A549 (cell line): ENCODE measurements around the gene TMC6.

ENCODE experiments used
- CHD4 ChIP-seq: fragments of 200-600 bp; sonication (generic); IDR thresholded peaks from 2 replicates; pipeline ENCODE4 v1.6.1; 2016; ENCODE audit warnings: antibody characterized with exemption, mild to moderate bottlenecking, borderline replicate concordance
- EHMT2 ChIP-seq: fragments of 200-600 bp; sonication (generic); IDR thresholded peaks from 2 replicates; pipeline ENCODE4 v1.6.1; 2016; ENCODE audit warnings: antibody characterized with exemption, low read depth, mild to moderate bottlenecking, moderate library complexity
- EP300 ChIP-seq, 2 experiments: fragments of >200 bp; sonication (Bioruptor Twin); formaldehyde crosslinking; IDR thresholded peaks; 2 replicates in 1 of 2; 3 replicates in 1 of 2; pipeline ENCODE4 v1.6.1; 2016 to 2017
- RAD21 ChIP-seq, 2 experiments: fragments of >200 bp in 1 of 2; sonication (Bioruptor Twin) in 1 of 2; formaldehyde crosslinking in 1 of 2; IDR thresholded peaks in 1 of 2; conservative IDR thresholded peaks in 1 of 2; 2 replicates in 1 of 2; 3 replicates in 1 of 2; pipeline ENCODE4 v1.6.1; 2012 to 2018; ENCODE audit warnings: inconsistent platforms in 1 of 2
- RFX5 ChIP-seq: fragments of 450-650 bp; IDR thresholded peaks from 2 replicates; pipeline ENCODE4 v1.7.1; 2014; ENCODE audit warnings: antibody characterized with exemption, mild to moderate bottlenecking, moderate library complexity
- ZC3H11A ChIP-seq: fragments of 450-650 bp; IDR thresholded peaks from 2 replicates; pipeline ENCODE4 v1.6.1; 2014; ENCODE audit warnings: antibody characterized with exemption, mild to moderate bottlenecking
- TF ChIP-seq, protein P1 (sequence below): fragments of >200 bp; sonication (Bioruptor Twin); formaldehyde crosslinking; IDR thresholded peaks from 3 replicates; pipeline ENCODE4 v1.5.1; 2016
- TF ChIP-seq, protein P2 (sequence below): fragments of 450-650 bp; IDR thresholded peaks from 2 replicates; pipeline ENCODE4 v1.6.1; 2014; ENCODE audit warnings: antibody characterized with exemption
- TF ChIP-seq, protein P3 (sequence below): IDR thresholded peaks from 2 replicates; pipeline ENCODE4 v1.6.1; 2012

DNA sequence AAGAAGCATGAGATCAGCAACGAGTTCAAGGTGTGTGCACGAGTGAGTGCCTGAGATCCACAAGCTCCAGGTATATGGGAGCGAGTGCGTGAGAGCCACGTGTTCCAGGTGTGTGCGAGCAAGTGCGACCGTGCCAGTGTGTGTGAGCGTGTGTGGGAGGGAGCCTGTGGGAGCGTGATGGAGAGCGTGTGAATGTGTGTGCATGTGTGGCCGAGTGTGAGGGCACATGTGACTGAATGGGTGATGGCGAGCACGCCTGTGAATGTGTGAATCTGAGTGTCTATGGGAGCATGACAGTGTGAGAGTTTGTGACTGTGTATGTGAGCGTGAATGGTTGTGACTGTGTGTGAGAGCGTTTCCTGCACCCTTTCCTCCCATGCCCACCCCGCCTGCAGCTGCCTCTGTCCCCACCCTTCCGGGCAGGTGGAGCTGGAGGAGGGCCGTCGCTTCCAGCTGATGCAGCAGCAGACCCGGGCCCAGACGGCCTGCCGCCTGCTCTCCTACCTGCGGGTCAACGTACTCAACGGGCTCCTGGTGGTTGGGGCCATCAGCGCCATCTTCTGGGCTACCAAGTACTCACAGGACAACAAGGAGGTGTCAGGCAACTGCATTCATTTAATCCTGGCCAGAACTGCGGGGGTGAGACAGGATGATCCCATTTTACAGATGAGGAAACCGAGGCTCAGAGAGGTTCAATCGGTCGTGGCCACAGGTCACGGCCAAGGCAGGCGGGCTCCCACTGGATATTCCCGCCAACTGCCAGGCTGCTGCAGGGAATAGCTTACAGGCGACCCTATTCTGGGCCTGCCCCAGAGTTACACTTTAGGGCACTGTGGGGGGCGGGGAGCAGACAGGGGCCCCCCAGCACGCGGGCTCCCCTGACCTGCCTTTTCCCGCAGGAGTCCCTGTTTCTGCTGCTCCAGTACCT is 5.7 kb upstream of the TMC6 start:
- TF ChIP-seq CHD4 (no peak), EP300 (IDR thresholded peaks at IDR 0.05) (no peak), RAD21 (conservative IDR thresholded peaks at IDR 0.05 in 1 of 2, IDR thresholded peaks at IDR 0.05 in 1 of 2) (peak; percentile 51 to 69), RFX5 (no peak), EHMT2 (no peak), ZC3H11A (no peak)
- TF ChIP-seq, protein P1, sequence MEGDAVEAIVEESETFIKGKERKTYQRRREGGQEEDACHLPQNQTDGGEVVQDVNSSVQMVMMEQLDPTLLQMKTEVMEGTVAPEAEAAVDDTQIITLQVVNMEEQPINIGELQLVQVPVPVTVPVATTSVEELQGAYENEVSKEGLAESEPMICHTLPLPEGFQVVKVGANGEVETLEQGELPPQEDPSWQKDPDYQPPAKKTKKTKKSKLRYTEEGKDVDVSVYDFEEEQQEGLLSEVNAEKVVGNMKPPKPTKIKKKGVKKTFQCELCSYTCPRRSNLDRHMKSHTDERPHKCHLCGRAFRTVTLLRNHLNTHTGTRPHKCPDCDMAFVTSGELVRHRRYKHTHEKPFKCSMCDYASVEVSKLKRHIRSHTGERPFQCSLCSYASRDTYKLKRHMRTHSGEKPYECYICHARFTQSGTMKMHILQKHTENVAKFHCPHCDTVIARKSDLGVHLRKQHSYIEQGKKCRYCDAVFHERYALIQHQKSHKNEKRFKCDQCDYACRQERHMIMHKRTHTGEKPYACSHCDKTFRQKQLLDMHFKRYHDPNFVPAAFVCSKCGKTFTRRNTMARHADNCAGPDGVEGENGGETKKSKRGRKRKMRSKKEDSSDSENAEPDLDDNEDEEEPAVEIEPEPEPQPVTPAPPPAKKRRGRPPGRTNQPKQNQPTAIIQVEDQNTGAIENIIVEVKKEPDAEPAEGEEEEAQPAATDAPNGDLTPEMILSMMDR = peak; percentile 65
- TF ChIP-seq, protein P2, sequence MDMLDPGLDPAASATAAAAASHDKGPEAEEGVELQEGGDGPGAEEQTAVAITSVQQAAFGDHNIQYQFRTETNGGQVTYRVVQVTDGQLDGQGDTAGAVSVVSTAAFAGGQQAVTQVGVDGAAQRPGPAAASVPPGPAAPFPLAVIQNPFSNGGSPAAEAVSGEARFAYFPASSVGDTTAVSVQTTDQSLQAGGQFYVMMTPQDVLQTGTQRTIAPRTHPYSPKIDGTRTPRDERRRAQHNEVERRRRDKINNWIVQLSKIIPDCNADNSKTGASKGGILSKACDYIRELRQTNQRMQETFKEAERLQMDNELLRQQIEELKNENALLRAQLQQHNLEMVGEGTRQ = no peak
- TF ChIP-seq, protein P3, sequence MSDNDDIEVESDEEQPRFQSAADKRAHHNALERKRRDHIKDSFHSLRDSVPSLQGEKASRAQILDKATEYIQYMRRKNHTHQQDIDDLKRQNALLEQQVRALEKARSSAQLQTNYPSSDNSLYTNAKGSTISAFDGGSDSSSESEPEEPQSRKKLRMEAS = no peak
